RWPE1 (cell line): Measurements from ENCODE around the gene GSTM3.

ENCODE experiments used
- CTCF ChIA-PET: fragments of 350-600 bp; sonication (Branson Sonifier 250); formaldehyde crosslinking; extraction: SDS; loops from one replicate; lab custom pipeline; 2021; lab: Yijun Ruan, JAX
- POLR2A ChIA-PET: fragments of 400-600 bp; formaldehyde crosslinking; extraction: SDS; loops from one replicate; lab custom pipeline; 2020; ENCODE audit warnings: antibody characterized with exemption; ENCODE audit not compliant: low non-redundant PET; lab: Yijun Ruan, JAX
- DNase-seq: peaks from one replicate; pipeline ENCODE4 v3.0.0; 2012; ENCODE audit warnings: low spot score
- H3K27ac ChIP-seq: fragments of 450-650 bp; 2 replicates; pipeline ENCODE4 v1.5.1; 2017
- TF ChIP-seq, protein P1 (sequence below): fragments of 450-650 bp; conservative IDR thresholded peaks from 2 replicates; pipeline ENCODE4 v1.5.1; 2017; ENCODE audit warnings: low read depth, mild to moderate bottlenecking

Gene GSTM3

DNA sequence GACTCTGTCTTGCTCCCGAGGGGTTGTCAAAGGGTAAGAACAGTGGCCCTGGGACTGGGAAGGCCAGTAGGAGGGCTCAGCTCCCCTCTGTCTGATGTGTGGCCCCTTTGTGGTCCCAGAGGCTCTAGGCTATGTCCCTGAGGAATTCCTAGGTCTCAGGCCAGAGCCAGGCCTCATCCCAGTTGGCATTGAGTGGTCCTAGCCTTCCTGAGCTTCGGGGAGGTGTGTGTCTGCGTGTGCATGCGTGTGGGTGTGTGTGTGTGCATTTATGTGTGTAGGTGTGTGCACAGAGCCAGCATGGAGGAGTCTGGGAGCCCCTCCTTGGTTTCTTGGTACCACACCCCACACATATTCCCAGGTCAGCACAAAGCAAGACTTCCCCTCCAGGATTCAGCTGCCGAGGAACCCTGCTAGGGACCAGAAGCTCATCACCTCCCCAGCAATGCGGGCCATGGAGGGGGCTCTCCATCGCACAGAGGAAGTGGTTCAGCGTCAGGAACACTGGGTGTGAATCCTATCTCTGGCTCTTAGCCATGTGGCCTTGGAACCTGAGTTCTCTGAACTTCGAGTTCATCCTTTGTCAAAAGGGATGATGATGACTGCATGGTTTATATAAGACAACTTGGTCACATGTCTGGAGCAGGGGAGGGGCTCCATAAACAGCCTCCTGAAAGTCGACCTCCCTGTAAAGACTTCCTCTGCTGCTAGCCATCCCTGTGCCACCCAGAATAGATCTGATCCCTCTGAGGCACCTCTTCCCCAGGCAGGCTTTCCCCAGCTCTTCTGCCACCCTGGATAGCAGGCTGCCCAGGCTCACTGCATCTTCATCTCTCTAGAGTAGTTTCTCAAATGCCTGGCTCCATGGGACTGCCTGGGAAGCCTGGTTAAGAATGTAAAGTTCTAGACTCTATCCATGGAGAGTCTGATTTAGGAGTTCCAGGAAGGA is 31.1 kb upstream of the GSTM3 start:
- DNase-seq: no peak
- CTCF ChIA-PET: interaction anchor here (0.9 to 11.7 kb wide), 4 partner anchors 133 to 334 kb away, joined by 3 to 239 read pairs (median 65); partner anchors contain the start of gene AHCYL1
- TF ChIP-seq, protein P1, sequence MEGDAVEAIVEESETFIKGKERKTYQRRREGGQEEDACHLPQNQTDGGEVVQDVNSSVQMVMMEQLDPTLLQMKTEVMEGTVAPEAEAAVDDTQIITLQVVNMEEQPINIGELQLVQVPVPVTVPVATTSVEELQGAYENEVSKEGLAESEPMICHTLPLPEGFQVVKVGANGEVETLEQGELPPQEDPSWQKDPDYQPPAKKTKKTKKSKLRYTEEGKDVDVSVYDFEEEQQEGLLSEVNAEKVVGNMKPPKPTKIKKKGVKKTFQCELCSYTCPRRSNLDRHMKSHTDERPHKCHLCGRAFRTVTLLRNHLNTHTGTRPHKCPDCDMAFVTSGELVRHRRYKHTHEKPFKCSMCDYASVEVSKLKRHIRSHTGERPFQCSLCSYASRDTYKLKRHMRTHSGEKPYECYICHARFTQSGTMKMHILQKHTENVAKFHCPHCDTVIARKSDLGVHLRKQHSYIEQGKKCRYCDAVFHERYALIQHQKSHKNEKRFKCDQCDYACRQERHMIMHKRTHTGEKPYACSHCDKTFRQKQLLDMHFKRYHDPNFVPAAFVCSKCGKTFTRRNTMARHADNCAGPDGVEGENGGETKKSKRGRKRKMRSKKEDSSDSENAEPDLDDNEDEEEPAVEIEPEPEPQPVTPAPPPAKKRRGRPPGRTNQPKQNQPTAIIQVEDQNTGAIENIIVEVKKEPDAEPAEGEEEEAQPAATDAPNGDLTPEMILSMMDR: no peak
- POLR2A ChIA-PET: interaction anchor here (0.8 kb wide), 1 partner anchor 212 kb away, joined by 3 read pairs; the partner anchor contains the start of gene AHCYL1
- no peak overlapping the region for H3K27ac ChIP-seq

DNA sequence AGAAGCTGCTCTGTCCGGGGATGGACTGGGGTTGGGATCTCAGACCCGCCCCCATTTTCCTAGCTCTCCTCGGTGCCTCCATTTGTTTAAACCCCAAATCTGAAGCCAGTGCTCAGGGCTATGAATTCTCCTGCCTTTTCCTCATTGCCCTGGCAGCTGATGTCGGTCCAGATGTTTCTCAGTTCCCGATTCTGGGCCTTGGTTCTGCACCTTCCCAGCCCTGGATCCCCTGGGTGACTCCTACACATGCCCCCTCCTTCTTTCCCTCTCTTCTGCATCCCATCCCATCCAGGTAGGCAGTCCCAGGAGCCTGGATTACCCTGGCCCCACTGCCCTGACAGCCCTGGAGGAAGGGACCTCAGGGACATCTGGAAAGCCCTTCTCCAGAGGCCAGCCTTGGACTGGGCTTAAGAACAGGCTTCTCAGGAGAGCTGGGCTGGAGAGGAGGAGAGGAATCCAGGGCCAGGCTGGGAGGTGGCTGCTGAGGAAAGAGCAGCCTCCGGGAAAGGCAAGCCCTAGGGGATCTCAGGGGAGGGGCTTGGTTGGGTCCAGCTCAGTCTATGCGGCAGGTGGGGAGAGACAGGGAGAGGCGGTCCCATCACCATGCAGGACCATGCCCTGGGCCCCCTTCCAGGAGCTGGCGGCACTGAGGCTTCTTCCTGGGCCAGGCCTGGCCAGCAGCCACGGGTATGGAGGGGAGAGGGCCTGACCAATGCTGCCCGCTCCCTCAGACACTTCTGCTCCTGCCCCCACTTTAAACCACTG is 29.7 kb upstream of the GSTM3 start:
- ChIA-PET CTCF (interaction anchor here (8.2 kb wide), 1 partner anchor 132 kb away, joined by 97 read pairs; no protein-coding TSS in a partner anchor), POLR2A (no interaction called here)
- H3K27ac ChIP-seq: no peak overlapping the region
- DNase-seq: no peak
- TF ChIP-seq, protein P1: no peak

DNA sequence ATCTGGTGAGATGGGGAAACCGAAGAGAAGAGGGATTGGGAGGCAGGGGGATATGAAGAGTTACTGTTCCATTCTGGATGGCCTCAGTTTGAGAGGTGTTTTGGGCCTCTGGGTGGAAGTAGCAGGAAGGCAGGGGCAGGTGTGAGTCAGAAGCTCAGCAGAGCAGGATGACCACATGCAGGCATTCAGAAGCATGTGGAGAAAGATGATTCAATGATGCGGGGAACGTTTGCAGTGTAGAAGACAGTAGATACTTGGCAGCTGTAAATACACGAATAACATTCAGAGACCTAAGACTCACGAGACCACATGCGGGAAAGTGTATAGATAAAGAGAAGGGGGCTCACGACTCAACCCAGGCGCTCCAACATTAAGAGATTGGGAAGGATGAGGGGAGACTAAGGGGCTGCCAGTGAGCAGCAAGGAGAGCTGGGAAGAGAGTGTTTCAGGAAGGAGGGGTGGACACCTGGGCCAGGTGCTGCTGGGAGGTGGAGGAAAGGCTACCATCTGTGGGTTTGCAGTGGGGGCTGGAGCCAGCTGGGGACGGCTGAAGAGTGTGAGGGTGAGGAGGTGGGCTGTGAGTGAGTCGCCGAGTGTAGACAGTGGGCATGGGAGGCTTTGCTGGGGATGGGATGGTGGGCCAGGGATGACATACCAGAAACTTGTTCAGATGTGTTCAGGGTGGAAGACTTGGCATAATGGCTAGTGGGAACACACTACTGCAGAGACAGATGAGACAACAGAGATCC is 28.7 kb upstream of the GSTM3 start:
- H3K27ac ChIP-seq: no peak overlapping the region
- peak; percentile 43 for DNase-seq
- CTCF ChIA-PET: no interaction called here
- TF ChIP-seq, protein P1: no peak
- POLR2A ChIA-PET: no interaction called here

DNA sequence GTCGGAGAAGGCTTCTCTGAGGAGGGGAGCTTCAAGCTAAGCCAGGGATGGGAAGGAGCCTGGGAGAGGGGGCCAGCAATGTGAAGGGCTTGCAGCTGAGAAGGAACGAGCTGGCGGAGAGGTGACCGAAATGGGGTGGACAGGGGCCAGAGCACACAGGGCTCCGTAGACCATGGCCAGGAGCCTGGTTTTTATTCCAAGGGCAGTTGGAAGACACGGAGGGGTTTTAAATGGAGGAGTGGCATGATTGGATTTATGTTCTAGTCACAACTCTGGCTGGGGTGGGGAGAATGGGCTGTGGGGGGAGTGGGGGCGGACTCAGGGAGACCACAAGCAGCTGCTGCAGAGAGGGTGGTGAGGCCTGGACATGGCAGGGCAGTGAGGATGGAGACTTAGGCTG is 28.0 kb upstream of the GSTM3 start:
- TF ChIP-seq, protein P1: no peak
- H3K27ac ChIP-seq: no peak overlapping the region
- ChIA-PET CTCF (no interaction called here), POLR2A (no interaction called here)
- no peak for DNase-seq

DNA sequence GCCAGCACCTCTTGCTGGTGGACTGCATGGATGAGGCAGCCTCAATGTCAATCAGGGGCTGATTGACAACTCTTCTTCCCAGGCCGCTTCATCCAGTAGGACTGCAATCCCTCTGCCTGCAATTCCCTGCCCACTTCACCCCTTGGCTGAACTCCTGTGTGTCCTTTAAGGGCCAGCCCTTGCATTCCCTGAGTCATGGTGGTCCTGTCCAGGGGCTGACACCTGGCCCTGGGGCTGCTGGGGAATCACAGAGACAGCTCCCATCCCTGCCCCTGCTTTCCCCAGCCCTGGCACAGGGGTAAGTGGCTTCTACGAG is 27.5 kb upstream of the GSTM3 start:
- TF ChIP-seq, protein P1: no peak
- ChIA-PET CTCF (no interaction called here), POLR2A (no interaction called here)
- no peak for DNase-seq
- no peak overlapping the region for H3K27ac ChIP-seq
